Endometrial microvascular endothelial cells (primary cell): ENCODE data around the gene SIN3B. TPM values are rescaled to one million over a fixed set of nuclear protein-coding genes. Genes with fewer than 3 reads are reported as not detected.

ENCODE experiments used
- in situ Hi-C: cut with HindIII; loops from 2 replicates; pipeline ENCODE4 v1.10.0; 2017; ENCODE audit warnings: low sequenced_read_pairs, low pct_unique_long_range_greater_than_20kb; ENCODE audit errors: inconsistent ontology term
- total RNA-seq: library from RNA; depleted of rRNA; stranded (reverse); fragments of >200 nt; gene quantifications from one replicate; pipeline ENCODE4 v1.2.3, GENCODE V29; 2015; ENCODE audit errors: inconsistent ontology term

The SIN3B gene
- total RNA-seq, 1 donor from 2014 or later = 23.3 TPM

GRCh38 chr19:16882146-16882545 lies 52.9 kb downstream of the SIN3B start:
- in situ Hi-C loops = no loop called here

GRCh38 chr19:16883522-16883921 lies 54.3 kb downstream of the SIN3B start:
- in situ Hi-C loops = no loop called here

GRCh38 chr19:16885166-16885565 lies 56.0 kb downstream of the SIN3B start:
- in situ Hi-C loops = no loop called here

- in situ Hi-C loops = no loop called here
Measured at GRCh38 chr19:16886305-16886880, 57.2 kb downstream of the SIN3B start.

- in situ Hi-C loops = no loop called here
Measured at GRCh38 chr19:16887353-16888265, 58.4 kb downstream of the SIN3B start.

GRCh38 chr19:16888629-16889365 lies 59.6 kb downstream of the SIN3B start, which contains the start of gene F2RL3:
TSS of gene F2RL3 (plus strand) at chr19:16888999. CDS start at chr19:16889190, 191 bp downstream.
- in situ Hi-C loops = no loop called here

GRCh38 chr19:16889366-16889882 lies 60.2 kb downstream of the SIN3B start:
- in situ Hi-C loops = no loop called here

- in situ Hi-C loops = no loop called here
Measured at GRCh38 chr19:16889883-16890460, 60.8 kb downstream of the SIN3B start.

- in situ Hi-C loops = no loop called here
Measured at GRCh38 chr19:16890461-16891184, 61.4 kb downstream of the SIN3B start.

- in situ Hi-C loops = no loop called here
Measured at GRCh38 chr19:16891696-16892382, 62.6 kb downstream of the SIN3B start.

GRCh38 chr19:16892436-16892835 lies 63.2 kb downstream of the SIN3B start:
- in situ Hi-C loops = no loop called here

GRCh38 chr19:16892868-16893685 lies 63.9 kb downstream of the SIN3B start:
- in situ Hi-C loops = no loop called here

- in situ Hi-C loops = no loop called here
Measured at GRCh38 chr19:16893686-16893989, 64.4 kb downstream of the SIN3B start.

- in situ Hi-C loops = no loop called here
Measured at GRCh38 chr19:16894080-16894479, 64.9 kb downstream of the SIN3B start.

- in situ Hi-C loops = no loop called here
Measured at GRCh38 chr19:16895467-16896145, 66.4 kb downstream of the SIN3B start.

- in situ Hi-C loops = no loop called here
Measured at GRCh38 chr19:16896146-16897028, 67.2 kb downstream of the SIN3B start.
